AG04450 (cell line): Measurements from ENCODE around the gene ALG8. TPM values are rescaled to one million over a fixed set of nuclear protein-coding genes. Genes with fewer than 3 reads are reported as not detected.

Experiments used
- CTCF ChIA-PET: fragments of 300-600, 350-600 bp; formaldehyde crosslinking; extraction: SDS; loops from one replicate; lab custom pipeline; 2022; ENCODE audit warnings: antibody characterized with exemption, inconsistent platforms; lab: Charles Lee
- POLR2A ChIA-PET: fragments of 350-600 bp; formaldehyde crosslinking; extraction: SDS; loops from one replicate; lab custom pipeline; 2021; ENCODE audit warnings: antibody characterized with exemption, inconsistent platforms; lab: Yijun Ruan, JAX
- DNase-seq: peaks from one replicate; pipeline ENCODE4 v3.0.0-alpha.2; 2011; ENCODE audit warnings: low read depth, low spot score
- H3K27ac ChIP-seq: one replicate; pipeline ENCODE4 v1.5.1; 2012; ENCODE audit warnings: low read depth, low read length, control low read depth
- H3K27me3 ChIP-seq: one replicate; pipeline ENCODE4 v1.6.0; 2012; ENCODE audit warnings: low read length; ENCODE audit not compliant: control insufficient read depth, insufficient read depth
- H3K4me3 ChIP-seq: 2 replicates; pipeline ENCODE4 v1.5.1; 2011; ENCODE audit warnings: mild to moderate bottlenecking, low read depth, low read length, control low read depth
- H3K9me3 ChIP-seq: 2 replicates; pipeline ENCODE4 v1.5.1; 2012; ENCODE audit warnings: low read length; ENCODE audit not compliant: control insufficient read depth, insufficient read depth
- polyA plus RNA-seq: library from polyadenylated mRNA; depleted of rRNA; stranded (reverse); fragments of >200 nt; gene quantifications from 2 replicates; pipeline ENCODE4 v1.2.3, GENCODE V29; 2011
- TF ChIP-seq, protein P1 (sequence below): IDR thresholded peaks from 2 replicates; pipeline ENCODE4 v1.5.1; 2011; ENCODE audit warnings: low read depth, low read length, control low read depth, inconsistent platforms

The ALG8 gene
- polyA plus RNA-seq, 1 experiment = 80.0 TPM

DNA sequence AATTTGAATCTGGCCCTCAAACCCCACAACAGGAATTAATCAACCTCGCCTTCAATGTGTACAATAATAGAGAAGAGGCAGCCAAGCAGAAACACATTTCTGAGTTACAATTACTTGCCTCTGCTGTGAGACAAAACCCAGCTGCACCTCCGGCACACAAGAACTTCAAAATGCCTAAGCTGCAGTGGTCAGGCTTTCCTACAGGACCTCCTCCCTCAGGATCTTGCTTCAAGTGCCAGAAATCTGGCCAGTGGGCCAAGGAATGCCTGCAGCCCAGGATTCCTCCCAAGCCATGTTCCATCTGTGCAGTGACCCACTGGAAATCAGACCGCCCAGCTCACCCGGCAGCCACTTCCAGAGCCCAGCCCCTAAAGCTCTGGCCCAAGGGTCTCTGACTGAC is 56.4 kb downstream of the ALG8 start:
- Histone ChIP-seq H3K27me3 (no peaks in the 10 kb centered on the region), H3K9me3 (peaks cover 4% of the 10 kb centered on the region; the same call in 1 of the 2 replicates), H3K4me3 (no peak overlapping the region), H3K27ac (no peak overlapping the region)
- CTCF ChIA-PET = no interaction called here
- TF ChIP-seq, protein P1, sequence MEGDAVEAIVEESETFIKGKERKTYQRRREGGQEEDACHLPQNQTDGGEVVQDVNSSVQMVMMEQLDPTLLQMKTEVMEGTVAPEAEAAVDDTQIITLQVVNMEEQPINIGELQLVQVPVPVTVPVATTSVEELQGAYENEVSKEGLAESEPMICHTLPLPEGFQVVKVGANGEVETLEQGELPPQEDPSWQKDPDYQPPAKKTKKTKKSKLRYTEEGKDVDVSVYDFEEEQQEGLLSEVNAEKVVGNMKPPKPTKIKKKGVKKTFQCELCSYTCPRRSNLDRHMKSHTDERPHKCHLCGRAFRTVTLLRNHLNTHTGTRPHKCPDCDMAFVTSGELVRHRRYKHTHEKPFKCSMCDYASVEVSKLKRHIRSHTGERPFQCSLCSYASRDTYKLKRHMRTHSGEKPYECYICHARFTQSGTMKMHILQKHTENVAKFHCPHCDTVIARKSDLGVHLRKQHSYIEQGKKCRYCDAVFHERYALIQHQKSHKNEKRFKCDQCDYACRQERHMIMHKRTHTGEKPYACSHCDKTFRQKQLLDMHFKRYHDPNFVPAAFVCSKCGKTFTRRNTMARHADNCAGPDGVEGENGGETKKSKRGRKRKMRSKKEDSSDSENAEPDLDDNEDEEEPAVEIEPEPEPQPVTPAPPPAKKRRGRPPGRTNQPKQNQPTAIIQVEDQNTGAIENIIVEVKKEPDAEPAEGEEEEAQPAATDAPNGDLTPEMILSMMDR = no peak
- POLR2A ChIA-PET = no interaction called here
- no peak for DNase-seq

DNA sequence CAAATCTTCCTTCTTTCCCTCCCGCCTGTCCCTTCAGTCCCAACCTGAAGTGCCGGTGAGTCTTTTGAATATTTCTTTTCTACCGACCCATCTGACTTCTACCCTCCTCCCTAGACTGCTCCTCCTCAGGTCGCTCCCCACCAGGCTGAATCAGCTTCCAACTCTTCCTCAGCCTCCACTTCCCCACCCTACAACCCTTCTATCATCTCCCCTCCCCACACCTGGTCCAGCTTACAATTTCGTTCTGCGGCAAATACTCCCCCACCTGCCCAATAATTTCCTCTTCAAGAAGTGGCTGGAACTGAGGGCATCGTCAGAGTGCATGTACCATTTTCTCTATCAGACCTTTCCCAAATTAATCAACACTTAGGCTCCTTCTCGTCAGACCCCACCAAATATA is 57.3 kb downstream of the ALG8 start:
- POLR2A ChIA-PET = no interaction called here
- H3K27me3 ChIP-seq = no peaks in the 10 kb centered on the region
- DNase-seq = no peak
- TF ChIP-seq, protein P1 = no peak
- H3K9me3 ChIP-seq = peaks cover 4% of the 10 kb centered on the region; the same call in 1 of the 2 replicates
- CTCF ChIA-PET = no interaction called here
- no peak overlapping the region for H3K27ac ChIP-seq
- H3K4me3 ChIP-seq = no peak overlapping the region

DNA sequence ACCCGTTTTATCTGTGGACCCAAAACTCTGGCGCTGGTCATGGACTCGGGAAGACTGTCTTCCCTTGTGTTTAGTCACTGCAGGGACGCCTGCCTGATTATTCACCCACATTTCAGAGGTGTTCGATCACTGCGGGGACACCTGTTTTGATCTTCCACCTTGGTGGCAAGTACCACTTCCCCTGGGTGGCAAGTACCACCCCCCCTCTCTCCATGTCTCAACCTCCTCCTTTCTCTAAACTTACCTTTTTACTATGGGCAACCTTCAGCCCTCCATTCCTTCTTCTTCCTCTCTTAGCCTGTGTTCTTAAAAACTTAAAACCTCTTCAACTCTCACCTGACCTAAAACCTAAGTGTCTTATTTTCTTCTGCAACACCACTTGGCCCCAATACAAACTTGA is 57.8 kb downstream of the ALG8 start:
- no peaks in the 10 kb centered on the region for H3K27me3 ChIP-seq
- DNase-seq = no peak
- H3K9me3 ChIP-seq = peaks cover 4% of the 10 kb centered on the region; the same call in 1 of the 2 replicates
- H3K4me3 ChIP-seq = no peak overlapping the region
- TF ChIP-seq, protein P1 = no peak
- ChIA-PET POLR2A (no interaction called here), CTCF (no interaction called here)
- no peak overlapping the region for H3K27ac ChIP-seq

DNA sequence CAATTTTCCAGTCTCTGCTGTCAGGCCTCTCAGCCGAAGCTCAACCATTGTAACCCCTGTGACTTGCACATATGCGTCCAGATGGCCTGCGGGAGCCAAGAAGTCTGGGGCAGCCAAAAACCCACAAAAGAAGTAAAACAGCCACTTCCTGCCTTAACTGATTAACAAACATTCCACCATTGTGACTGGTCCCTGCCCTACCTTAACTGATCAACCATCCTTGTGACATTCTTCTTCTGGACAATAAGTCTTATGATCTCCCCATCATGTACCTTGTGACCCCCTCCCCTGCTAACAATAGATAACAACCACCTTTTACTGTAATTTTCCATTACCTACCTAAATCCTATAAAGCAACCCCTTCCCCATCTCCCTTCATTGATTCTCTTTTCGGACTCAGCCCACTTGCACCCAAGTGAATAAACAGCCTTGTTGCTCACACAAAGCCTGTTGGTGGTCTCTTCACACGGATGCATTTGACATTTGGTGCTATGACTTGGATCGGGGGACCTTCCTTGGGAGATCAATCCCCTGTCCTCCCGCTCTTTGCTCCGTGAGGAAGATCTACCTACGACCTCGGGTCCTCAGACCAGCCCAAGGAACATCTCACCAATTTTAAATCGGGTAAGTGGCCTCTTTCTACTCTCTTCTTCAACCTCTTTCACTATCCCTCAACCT is 58.5 kb downstream of the ALG8 start:
- peak; percentile 13 for DNase-seq
- CTCF ChIA-PET = no interaction called here
- Histone ChIP-seq H3K27me3 (no peaks in the 10 kb centered on the region), H3K27ac (no peak overlapping the region), H3K4me3 (no peak overlapping the region), H3K9me3 (peaks cover 4% of the 10 kb centered on the region; the same call in 1 of the 2 replicates)
- POLR2A ChIA-PET = no interaction called here
- TF ChIP-seq, protein P1 = no peak

DNA sequence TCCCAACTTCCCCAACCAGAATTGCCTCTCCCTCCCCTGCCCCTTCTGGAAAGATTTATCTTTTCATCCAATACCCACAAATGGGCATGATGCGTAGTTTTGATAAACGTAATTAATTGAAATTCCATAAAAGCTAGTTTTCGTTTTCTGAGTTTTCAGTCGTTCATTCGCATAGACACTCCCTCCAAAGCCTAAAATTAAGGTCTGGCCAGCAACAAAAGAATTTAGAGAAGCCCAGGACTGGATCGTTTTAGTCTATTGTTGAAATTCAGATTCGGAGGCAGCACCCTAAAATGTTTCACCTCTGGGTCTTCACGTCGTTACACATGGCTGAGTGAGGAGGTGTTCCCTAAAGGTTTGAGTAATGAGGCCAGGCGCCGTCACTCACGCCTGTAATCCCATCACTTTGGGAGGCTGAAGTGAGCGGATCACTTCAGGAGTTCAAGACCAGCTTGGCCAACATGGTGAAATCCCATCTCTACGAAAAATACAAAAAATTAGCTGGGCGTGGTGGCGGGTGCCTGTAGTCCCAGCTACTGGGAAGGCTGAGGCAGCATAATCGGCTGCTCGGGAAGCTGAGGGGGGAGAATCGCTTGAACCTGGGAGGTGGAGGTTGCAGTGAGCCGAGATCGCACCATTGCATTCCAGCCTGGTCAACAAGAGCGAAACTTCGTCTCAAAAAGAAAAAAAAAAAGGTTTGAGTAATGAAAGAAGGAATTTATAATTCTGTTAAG is 59.2 kb downstream of the ALG8 start:
- TF ChIP-seq, protein P1 = no peak
- CTCF ChIA-PET = interaction anchor here (1.4 to 2.5 kb wide), 2 partner anchors 35 to 484 kb away, joined by 9 to 10 read pairs; no protein-coding TSS in a partner anchor

More for the DNA sequence above, 59.2 kb downstream of the ALG8 start:
- Histone ChIP-seq H3K27ac (peak overlapping the region; percentile 77), H3K27me3 (no peaks in the 10 kb centered on the region), H3K4me3 (peak overlapping the region; percentile 86), H3K9me3 (peaks cover 4% of the 10 kb centered on the region; the same call in 1 of the 2 replicates)
- DNase-seq = no peak
- POLR2A ChIA-PET = interaction anchor here (1.5 to 1.6 kb wide), 2 partner anchors 22 to 59 kb away, joined by 3 to 5 read pairs; partner anchors contain the start of gene ALG8
